ENCODE data around the gene ACSL6. TPM values are rescaled to one million over a fixed set of nuclear protein-coding genes. Genes with fewer than 3 reads are reported as not detected.

ACSL6 gene
- polyA plus RNA-seq = 1 to 10 TPM in 3 of 4 donors, under 1 TPM in 1; 0.89 to 4.9 (median 2.7) TPM
- long read RNA-seq, donor 1 = 0 reads
- long read RNA-seq, donor 2 = 0 reads
- long read RNA-seq, donor 3 = 0 reads
- long read RNA-seq, donor 4 = 0 reads
- long read RNA-seq, donor 5 = 0 reads
- long read RNA-seq, donor 6 = 0 reads
- long read RNA-seq, donor 7 = 0 reads
- long read RNA-seq, donor 8 = 0 reads
- long read RNA-seq, donor 9 = 0 reads
- long read RNA-seq, donor 10, partial matches to known transcripts = 0 of 2 reads
- long read RNA-seq, donor 10, other reads (novel, unspliced or antisense) = 0 of 2 reads

- 2 to 3% (median 3%) methylated on average over 46 to 63 of the region's 63 CpGs for WGBS, 3 donors
- Histone ChIP-seq H3K4me1 (ENCODE audit: control insufficient read depth in 3 of 3, insufficient read depth in 2 of 3, low read depth in 1 of 3, low read length in 2 of 3) (peaks cover 0 to 4% (median 0%) of the 10 kb centered on the region in 3 donors), H3K27me3 (ENCODE audit: control insufficient read depth in 3 of 3, insufficient read depth in 3 of 3, low read length in 3 of 3) (peaks cover 0 to 39% (median 5%) of the 10 kb centered on the region in 3 donors)
These were observed at the start of gene ACSL6 for GRCh38 chr5:132011622-132012343. TSS of gene ACSL6 (minus strand) at chr5:132011658. CDS start at chr5:132011553, 105 bp downstream.

GRCh38 chr5:132060501-132061161 lies 49.2 kb upstream of the ACSL6 start, which contains the start of gene IL3:
TSS of gene IL3 (plus strand) at chr5:132060655. CDS start at chr5:132060707, 52 bp downstream.
- no peak for FAIRE-seq
- WGBS, 3 donors = 88 to 91% (median 90%) methylated on average over 16 of the region's 16 CpGs
- Histone ChIP-seq H3K4me3 (ENCODE audit: low read depth in 1 of 3, low read length in 3 of 3) (no peak within 1 kb of the TSS), H3K27ac (ENCODE audit: low read depth in 1 of 3, low read length in 2 of 3) (no peak within 1 kb of the TSS), H3K4me1 (ENCODE audit: control insufficient read depth in 3 of 3, insufficient read depth in 2 of 3, low read depth in 1 of 3, low read length in 2 of 3) (no peaks in the 10 kb centered on the region), H3K9me3 (ENCODE audit: control insufficient read depth in 2 of 2, insufficient read depth in 1 of 2, low read depth in 1 of 2, low read length in 1 of 2) (no peaks in the 10 kb centered on the region), H3K27me3 (ENCODE audit: control insufficient read depth in 3 of 3, insufficient read depth in 3 of 3, low read length in 3 of 3) (no peaks in the 10 kb centered on the region), H3K36me3 (ENCODE audit: control insufficient read depth in 3 of 3, insufficient read depth in 2 of 3, low read depth in 1 of 3, low read length in 3 of 3) (no peaks in the 10 kb centered on the region)
- DNase-seq = no peak

More at GRCh38 chr5:132011622-132012343, at the start of gene ACSL6:
- no peaks in the 10 kb centered on the region for H3K36me3 ChIP-seq (ENCODE audit: control insufficient read depth in 3 of 3, insufficient read depth in 2 of 3, low read depth in 1 of 3, low read length in 3 of 3)
- FAIRE-seq = no peak
- DNase-seq = peak in 1 of 2 donors; percentile 52
- peak within 1 kb of the TSS; percentile 28 to 64 (median 35) for H3K4me3 ChIP-seq (ENCODE audit: low read depth in 1 of 3, low read length in 3 of 3)
- no peaks in the 10 kb centered on the region for H3K9me3 ChIP-seq (ENCODE audit: control insufficient read depth in 2 of 2, insufficient read depth in 1 of 2, low read depth in 1 of 2, low read length in 1 of 2)
- no peak within 1 kb of the TSS for H3K27ac ChIP-seq (ENCODE audit: low read depth in 1 of 3, low read length in 2 of 3)

- Histone ChIP-seq H3K36me3 (ENCODE audit: control insufficient read depth in 3 of 3, insufficient read depth in 2 of 3, low read depth in 1 of 3, low read length in 3 of 3) (no peaks in the 10 kb centered on the region), H3K9me3 (ENCODE audit: control insufficient read depth in 2 of 2, insufficient read depth in 1 of 2, low read depth in 1 of 2, low read length in 1 of 2) (no peaks in the 10 kb centered on the region), H3K27me3 (ENCODE audit: control insufficient read depth in 3 of 3, insufficient read depth in 3 of 3, low read length in 3 of 3) (no peaks in the 10 kb centered on the region), H3K27ac (ENCODE audit: low read depth in 1 of 3, low read length in 2 of 3) (no peak overlapping the region), H3K4me3 (ENCODE audit: low read depth in 1 of 3, low read length in 3 of 3) (no peak overlapping the region), H3K4me1 (ENCODE audit: control insufficient read depth in 3 of 3, insufficient read depth in 2 of 3, low read depth in 1 of 3, low read length in 2 of 3) (no peaks in the 10 kb centered on the region)
- no peak for DNase-seq
- no peak for FAIRE-seq
- WGBS, 3 donors = 89 to 91% (median 91%) methylated on average over 12 to 13 of the region's 13 CpGs
These were observed 48.4 kb upstream of the ACSL6 start for GRCh38 chr5:132059696-132060500.

GRCh38 chr5:132059043-132059695 lies 47.7 kb upstream of the ACSL6 start:
- Histone ChIP-seq H3K27me3 (ENCODE audit: control insufficient read depth in 3 of 3, insufficient read depth in 3 of 3, low read length in 3 of 3) (no peaks in the 10 kb centered on the region), H3K36me3 (ENCODE audit: control insufficient read depth in 3 of 3, insufficient read depth in 2 of 3, low read depth in 1 of 3, low read length in 3 of 3) (no peaks in the 10 kb centered on the region), H3K4me3 (ENCODE audit: low read depth in 1 of 3, low read length in 3 of 3) (no peak overlapping the region), H3K4me1 (ENCODE audit: control insufficient read depth in 3 of 3, insufficient read depth in 2 of 3, low read depth in 1 of 3, low read length in 2 of 3) (no peaks in the 10 kb centered on the region), H3K9me3 (ENCODE audit: control insufficient read depth in 2 of 2, insufficient read depth in 1 of 2, low read depth in 1 of 2, low read length in 1 of 2) (no peaks in the 10 kb centered on the region), H3K27ac (ENCODE audit: low read depth in 1 of 3, low read length in 2 of 3) (no peak overlapping the region)
- 81 to 84% (median 82%) methylated on average over 9 of the region's 9 CpGs for WGBS, 3 donors
- peak in 1 of 2 donors; percentile 20 for DNase-seq
- no peak for FAIRE-seq

- Histone ChIP-seq H3K4me1 (ENCODE audit: control insufficient read depth in 3 of 3, insufficient read depth in 2 of 3, low read depth in 1 of 3, low read length in 2 of 3) (no peaks in the 10 kb centered on the region), H3K27me3 (ENCODE audit: control insufficient read depth in 3 of 3, insufficient read depth in 3 of 3, low read length in 3 of 3) (no peaks in the 10 kb centered on the region), H3K27ac (ENCODE audit: low read depth in 1 of 3, low read length in 2 of 3) (no peak overlapping the region), H3K4me3 (ENCODE audit: low read depth in 1 of 3, low read length in 3 of 3) (no peak overlapping the region), H3K9me3 (ENCODE audit: control insufficient read depth in 2 of 2, insufficient read depth in 1 of 2, low read depth in 1 of 2, low read length in 1 of 2) (no peaks in the 10 kb centered on the region), H3K36me3 (ENCODE audit: control insufficient read depth in 3 of 3, insufficient read depth in 2 of 3, low read depth in 1 of 3, low read length in 3 of 3) (no peaks in the 10 kb centered on the region)
- DNase-seq (no peak), FAIRE-seq (no peak)
- 83 to 89% (median 87%) methylated on average over 7 of the region's 7 CpGs for WGBS, 3 donors
These were observed 47.2 kb upstream of the ACSL6 start for GRCh38 chr5:132058646-132059042.

GRCh38 chr5:132057498-132058255 lies 46.2 kb upstream of the ACSL6 start:
- no peak overlapping the region for H3K4me3 ChIP-seq (ENCODE audit: low read depth in 1 of 3, low read length in 3 of 3)
- FAIRE-seq = no peak
- H3K27me3 ChIP-seq (ENCODE audit: control insufficient read depth in 3 of 3, insufficient read depth in 3 of 3, low read length in 3 of 3) = no peaks in the 10 kb centered on the region
- 85 to 89% (median 89%) methylated on average over 12 of the region's 12 CpGs for WGBS, 3 donors
- no peaks in the 10 kb centered on the region for H3K36me3 ChIP-seq (ENCODE audit: control insufficient read depth in 3 of 3, insufficient read depth in 2 of 3, low read depth in 1 of 3, low read length in 3 of 3)
- no peaks in the 10 kb centered on the region for H3K4me1 ChIP-seq (ENCODE audit: control insufficient read depth in 3 of 3, insufficient read depth in 2 of 3, low read depth in 1 of 3, low read length in 2 of 3)
- no peak overlapping the region for H3K27ac ChIP-seq (ENCODE audit: low read depth in 1 of 3, low read length in 2 of 3)
- no peaks in the 10 kb centered on the region for H3K9me3 ChIP-seq (ENCODE audit: control insufficient read depth in 2 of 2, insufficient read depth in 1 of 2, low read depth in 1 of 2, low read length in 1 of 2)
- DNase-seq = no peak

GRCh38 chr5:132056610-132057497 lies 45.4 kb upstream of the ACSL6 start:
- Histone ChIP-seq H3K4me1 (ENCODE audit: control insufficient read depth in 3 of 3, insufficient read depth in 2 of 3, low read depth in 1 of 3, low read length in 2 of 3) (no peaks in the 10 kb centered on the region), H3K4me3 (ENCODE audit: low read depth in 1 of 3, low read length in 3 of 3) (no peak overlapping the region), H3K27ac (ENCODE audit: low read depth in 1 of 3, low read length in 2 of 3) (no peak overlapping the region), H3K36me3 (ENCODE audit: control insufficient read depth in 3 of 3, insufficient read depth in 2 of 3, low read depth in 1 of 3, low read length in 3 of 3) (no peaks in the 10 kb centered on the region), H3K27me3 (ENCODE audit: control insufficient read depth in 3 of 3, insufficient read depth in 3 of 3, low read length in 3 of 3) (no peaks in the 10 kb centered on the region), H3K9me3 (ENCODE audit: control insufficient read depth in 2 of 2, insufficient read depth in 1 of 2, low read depth in 1 of 2, low read length in 1 of 2) (no peaks in the 10 kb centered on the region)
- FAIRE-seq (no peak), DNase-seq (no peak)
- 83 to 89% (median 87%) methylated on average over 14 of the region's 14 CpGs for WGBS, 3 donors

Measured in small intestine (tissue), 16 donors.